BLaER1 (cell line): ENCODE measurements around the gene BTBD1.

Experiments
- H3K27ac ChIP-seq: shearing (Covaris generic); formaldehyde crosslinking; 2 replicates; pipeline ENCODE4 v1.8.1; 2022
- H3K27me3 ChIP-seq: shearing (Covaris generic); formaldehyde crosslinking; 2 replicates; pipeline ENCODE4 v1.8.1; 2022
- H3K36me3 ChIP-seq: shearing (Covaris generic); formaldehyde crosslinking; 2 replicates; pipeline ENCODE4 v1.8.1; 2022
- H3K4me1 ChIP-seq: shearing (Covaris generic); formaldehyde crosslinking; 2 replicates; pipeline ENCODE4 v1.8.1; 2022
- H3K4me2 ChIP-seq: shearing (Covaris generic); formaldehyde crosslinking; 2 replicates; pipeline ENCODE4 v1.8.1; 2022
- H3K4me3 ChIP-seq: shearing (Covaris generic); formaldehyde crosslinking; 2 replicates; pipeline ENCODE4 v1.8.1; 2022
- H3K9ac ChIP-seq: shearing (Covaris generic); formaldehyde crosslinking; 2 replicates; pipeline ENCODE4 v1.8.1; 2022
- H3K9me3 ChIP-seq: shearing (Covaris generic); formaldehyde crosslinking; 2 replicates; pipeline ENCODE4 v1.8.1; 2022
- H4K20me1 ChIP-seq: shearing (Covaris generic); formaldehyde crosslinking; 2 replicates; pipeline ENCODE4 v1.8.1; 2022
- Cebpa-rat ChIP-seq: shearing (Covaris generic); IDR thresholded peaks from 2 replicates; pipeline ENCODE4 v1.8.1; 2022

BTBD1 gene

DNA sequence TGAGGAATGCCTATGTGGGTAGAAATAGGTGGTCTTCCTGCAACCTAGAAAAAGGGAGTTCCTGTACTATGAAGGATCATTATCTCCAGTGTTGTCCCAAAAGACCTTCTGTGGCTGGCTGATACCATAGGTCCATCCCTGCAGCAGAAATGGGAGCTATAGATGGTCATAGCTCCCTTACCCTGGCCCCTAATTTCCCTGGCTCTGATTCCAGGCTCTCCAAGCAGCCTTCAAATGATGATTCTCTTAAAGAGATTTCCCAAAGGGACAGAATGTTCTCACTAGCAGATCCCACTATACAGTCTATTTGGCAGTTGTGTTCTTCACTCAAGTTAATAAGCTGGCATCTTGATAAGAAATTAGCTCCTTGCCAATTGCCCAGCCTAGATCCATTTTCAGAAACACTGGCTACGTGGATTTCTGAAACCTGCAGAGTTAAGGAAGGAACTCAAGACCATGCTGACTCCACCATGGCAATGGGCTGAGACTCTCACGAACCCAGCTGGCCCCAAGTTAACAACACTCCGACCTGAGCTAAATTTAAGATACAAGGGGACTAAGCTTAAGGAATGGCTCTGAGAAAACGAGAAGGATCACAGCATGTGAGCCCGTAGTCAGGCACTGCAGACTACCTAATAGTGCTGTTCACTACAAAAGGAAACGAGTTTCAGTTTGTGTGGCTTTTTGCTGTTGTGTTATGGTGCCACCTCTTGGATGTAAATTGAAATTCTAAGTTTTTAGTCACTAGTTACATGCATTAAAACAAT, 67.0 kb downstream of the BTBD1 start:
- Histone ChIP-seq H3K4me2 (peak overlapping the region; percentile 58), H3K27ac (peak overlapping the region; percentile 47), H4K20me1 (no peaks in the 10 kb centered on the region), H3K9ac (peak overlapping the region; percentile 69), H3K9me3 (no peaks in the 10 kb centered on the region), H3K4me3 (peak overlapping the region; percentile 43), H3K36me3 (peaks cover 16% of the 10 kb centered on the region), H3K4me1 (peaks cover 6% of the 10 kb centered on the region; the same call in 1 of the 2 replicates), H3K27me3 (no peaks in the 10 kb centered on the region)
- TF ChIP-seq Cebpa-rat, result no peak

DNA sequence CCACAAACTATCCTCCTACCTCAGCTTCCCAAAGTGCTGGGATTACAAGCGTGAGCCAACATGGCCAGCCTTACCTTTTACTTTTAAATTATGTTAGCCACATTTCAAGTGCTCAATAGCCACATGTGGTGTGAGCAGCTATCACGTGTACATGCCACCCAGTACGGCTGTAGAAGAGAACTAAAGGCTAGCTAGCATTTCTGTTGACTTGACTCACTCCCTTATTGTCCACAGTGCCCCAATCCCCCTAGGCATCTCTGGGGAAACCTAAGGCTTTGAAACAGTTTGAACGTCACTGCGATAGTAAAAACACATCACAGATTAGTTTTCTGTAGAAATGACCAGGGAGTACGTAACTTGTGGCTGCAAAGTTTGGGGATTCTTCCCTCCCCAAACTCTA, 67.6 kb downstream of the BTBD1 start:
- Histone ChIP-seq H3K4me3 (no peak overlapping the region), H3K4me2 (no peak overlapping the region), H3K27ac (no peak overlapping the region), H3K36me3 (peaks cover 12% of the 10 kb centered on the region), H3K4me1 (peaks cover 6% of the 10 kb centered on the region; the same call in 1 of the 2 replicates), H3K9me3 (no peaks in the 10 kb centered on the region), H3K9ac (no peak overlapping the region), H3K27me3 (no peaks in the 10 kb centered on the region), H4K20me1 (no peaks in the 10 kb centered on the region)
- TF ChIP-seq Cebpa-rat, result no peak

DNA sequence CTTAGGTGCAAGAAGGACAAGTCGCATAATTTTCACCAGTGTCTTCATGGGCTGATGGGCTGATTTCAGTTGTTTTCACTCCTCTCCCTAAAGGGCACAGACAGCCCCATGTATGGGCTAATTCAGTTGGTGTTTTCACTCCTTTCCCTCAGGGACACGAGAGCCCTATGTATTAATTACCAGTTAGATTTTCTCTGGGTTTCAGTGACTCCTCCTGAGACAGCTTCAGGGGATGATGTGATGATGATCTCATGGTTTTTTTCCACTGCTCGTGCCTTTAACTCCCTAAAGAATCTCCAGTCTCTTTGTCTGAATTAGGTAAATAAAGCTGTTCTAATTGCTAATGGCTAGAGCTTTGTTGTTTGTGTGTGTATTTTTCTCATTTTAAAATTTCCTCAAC, 71.1 kb downstream of the BTBD1 start:
- H3K27me3 ChIP-seq, result no peaks in the 10 kb centered on the region
- H3K9me3 ChIP-seq, result no peaks in the 10 kb centered on the region
- H3K4me1 ChIP-seq, result peaks cover 6% of the 10 kb centered on the region; the same call in 1 of the 2 replicates
- no peak for TF ChIP-seq Cebpa-rat
- no peak overlapping the region for H3K4me2 ChIP-seq
- no peaks in the 10 kb centered on the region for H4K20me1 ChIP-seq
- no peak overlapping the region for H3K27ac ChIP-seq
- H3K4me3 ChIP-seq, result no peak overlapping the region
- H3K36me3 ChIP-seq, result peaks cover 14% of the 10 kb centered on the region
- H3K9ac ChIP-seq, result no peak overlapping the region

DNA sequence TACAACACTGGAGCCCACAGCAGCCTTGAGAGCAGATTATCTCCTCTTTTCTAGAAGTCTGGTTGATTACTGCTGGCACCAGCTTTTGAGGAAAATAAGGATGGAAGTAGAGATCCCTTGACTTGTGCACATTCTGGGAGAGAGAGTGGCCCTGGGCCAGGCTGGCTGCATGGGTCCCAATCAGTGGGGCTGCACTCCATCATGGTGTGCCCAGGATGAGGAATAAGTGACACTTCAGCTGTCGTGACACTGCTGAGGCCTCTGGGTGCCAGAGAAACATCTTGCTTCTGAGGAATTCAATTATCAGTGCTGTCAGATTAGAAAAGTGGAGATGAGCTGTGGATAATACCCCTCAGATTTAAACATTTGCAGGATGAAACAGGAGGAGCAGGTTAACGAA, 72.0 kb downstream of the BTBD1 start:
- H3K36me3 ChIP-seq, result peaks cover 19% of the 10 kb centered on the region
- H3K4me1 ChIP-seq, result peaks cover 3% of the 10 kb centered on the region; the same call in 1 of the 2 replicates
- no peaks in the 10 kb centered on the region for H4K20me1 ChIP-seq
- no peaks in the 10 kb centered on the region for H3K9me3 ChIP-seq
- 0 out of 2 replicates have a peak overlapping the region, but pooled peaks have one; percentile 19 for H3K9ac ChIP-seq
- H3K27me3 ChIP-seq, result no peaks in the 10 kb centered on the region
- H3K4me2 ChIP-seq, result no peak overlapping the region
- H3K4me3 ChIP-seq, result no peak overlapping the region
- H3K27ac ChIP-seq, result no peak overlapping the region
- TF ChIP-seq Cebpa-rat, result no peak

DNA sequence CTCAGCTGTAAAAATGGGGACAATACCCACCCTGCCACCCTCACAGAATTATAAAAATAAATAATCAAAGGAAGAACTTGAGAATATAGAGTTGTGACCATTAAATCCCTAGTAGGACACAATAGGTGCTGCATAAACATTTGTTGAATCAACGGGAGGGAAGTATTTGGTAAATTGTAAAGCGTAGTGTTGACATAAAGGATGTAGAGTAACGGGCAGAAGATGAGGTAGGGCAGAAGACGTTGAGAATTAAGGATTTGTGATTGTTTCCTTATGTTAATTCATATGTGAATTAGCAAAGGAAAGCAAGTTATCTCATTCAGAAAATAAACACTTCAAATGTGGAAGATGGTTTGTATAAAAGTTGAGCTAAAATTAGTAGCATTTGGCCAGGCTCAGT, 73.9 kb downstream of the BTBD1 start:
- peaks cover 30% of the 10 kb centered on the region for H3K36me3 ChIP-seq
- H4K20me1 ChIP-seq, result no peaks in the 10 kb centered on the region
- TF ChIP-seq Cebpa-rat, result no peak
- no peak overlapping the region for H3K9ac ChIP-seq
- no peak overlapping the region for H3K4me3 ChIP-seq
- no peaks in the 10 kb centered on the region for H3K4me1 ChIP-seq
- H3K27ac ChIP-seq, result no peak overlapping the region
- H3K4me2 ChIP-seq, result no peak overlapping the region
- no peaks in the 10 kb centered on the region for H3K27me3 ChIP-seq
- H3K9me3 ChIP-seq, result no peaks in the 10 kb centered on the region

DNA sequence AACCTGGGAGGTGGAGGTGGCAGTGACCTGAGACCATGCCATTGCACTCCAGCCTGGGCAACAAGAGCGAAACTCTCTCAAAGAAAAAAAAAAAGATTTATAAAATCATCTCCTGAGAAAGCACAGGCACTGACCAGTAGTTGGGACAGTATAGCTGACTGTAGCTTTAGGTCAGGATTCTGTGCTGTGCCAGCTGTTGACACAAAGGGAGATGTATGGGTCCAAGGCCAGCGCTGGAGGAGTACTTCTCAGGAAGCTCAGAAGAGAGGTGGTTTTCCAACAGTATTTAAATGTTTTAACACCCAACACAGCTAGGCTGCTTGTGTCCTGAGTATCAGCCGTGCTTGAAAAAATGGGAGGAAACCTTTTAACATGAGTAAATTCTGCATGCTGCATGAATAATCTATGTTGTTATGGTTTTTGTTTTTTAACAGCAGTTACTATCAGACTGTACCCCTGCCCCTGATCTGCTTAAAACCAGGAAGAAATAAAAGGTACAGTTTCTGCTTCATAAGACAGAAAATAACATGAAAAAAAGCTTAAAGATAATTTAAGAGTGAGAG, 74.5 kb downstream of the BTBD1 start:
- TF ChIP-seq Cebpa-rat, result no peak
- Histone ChIP-seq H3K36me3 (peaks cover 37% of the 10 kb centered on the region), H3K4me1 (peaks cover 2% of the 10 kb centered on the region), H3K4me2 (no peak overlapping the region), H3K27me3 (no peaks in the 10 kb centered on the region), H3K9ac (no peak overlapping the region), H3K4me3 (no peak overlapping the region), H4K20me1 (no peaks in the 10 kb centered on the region), H3K9me3 (no peaks in the 10 kb centered on the region), H3K27ac (no peak overlapping the region)

DNA sequence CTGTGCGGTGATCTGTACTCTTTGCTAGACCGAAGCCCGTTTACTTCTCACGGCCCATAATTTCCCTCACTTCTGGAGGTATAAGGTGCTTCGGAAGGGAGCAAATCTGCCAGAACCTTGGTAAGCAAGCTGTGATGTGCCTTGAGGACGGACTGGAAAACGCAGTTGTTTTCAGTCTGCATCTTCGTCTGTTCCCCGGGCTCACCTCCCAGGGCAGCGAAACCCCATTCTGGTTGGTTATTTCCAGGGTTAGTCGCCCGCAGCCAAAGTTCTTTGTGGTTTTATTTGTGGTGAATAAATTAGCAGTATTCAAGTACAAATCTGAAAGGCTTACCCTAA, 80.6 kb downstream of the BTBD1 start:
- peaks cover 28% of the 10 kb centered on the region for H3K36me3 ChIP-seq
- H3K27ac ChIP-seq, result peak overlapping the region; percentile 84
- peaks cover 5% of the 10 kb centered on the region; the same call in 1 of the 2 replicates for H4K20me1 ChIP-seq
- H3K27me3 ChIP-seq, result no peaks in the 10 kb centered on the region
- H3K9ac ChIP-seq, result peak overlapping the region; percentile 85
- no peak for TF ChIP-seq Cebpa-rat
- peaks cover 20% of the 10 kb centered on the region for H3K4me1 ChIP-seq
- H3K4me2 ChIP-seq, result peak overlapping the region; percentile 87
- H3K4me3 ChIP-seq, result peak overlapping the region; percentile 93
- H3K9me3 ChIP-seq, result no peaks in the 10 kb centered on the region

DNA sequence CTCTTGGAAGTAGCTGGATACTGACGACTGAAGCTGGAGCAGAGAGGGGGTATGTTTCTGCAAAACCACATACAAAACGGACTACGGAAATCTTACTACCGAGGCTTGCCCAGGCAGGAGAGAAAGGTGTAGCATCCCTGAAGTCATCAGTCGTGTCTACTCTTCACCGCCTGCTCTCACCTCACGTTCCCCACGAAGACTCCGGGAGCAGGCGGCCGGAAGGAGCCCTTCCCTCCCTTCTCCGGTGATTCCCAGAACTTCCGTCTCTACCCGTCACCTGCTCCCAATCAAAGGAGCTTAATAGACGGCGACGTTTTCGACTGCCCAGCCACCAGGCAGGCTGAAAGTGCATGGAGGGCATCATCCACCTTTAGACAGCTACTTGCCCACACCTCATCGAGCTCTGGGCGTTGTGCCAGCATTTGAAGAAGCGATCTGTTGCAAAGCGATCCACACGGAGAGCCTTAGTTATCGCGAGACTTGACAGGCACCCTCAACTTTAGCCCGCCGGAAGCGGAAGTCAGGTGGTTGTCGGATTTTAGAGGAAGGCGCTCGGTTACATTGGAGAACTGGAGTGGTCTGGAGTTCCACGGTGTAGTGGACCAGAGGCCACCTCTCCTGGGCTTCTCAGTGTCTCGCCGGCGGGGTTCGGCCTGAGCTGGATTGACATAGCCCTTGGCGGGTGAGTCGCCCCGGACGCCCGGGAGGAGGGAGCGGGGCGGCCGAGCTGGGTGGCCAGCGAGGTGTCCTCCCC, 81.2 kb downstream of the BTBD1 start, which contains the start of gene RAMAC:
TSS of gene RAMAC (plus strand) at position 523 of the 754 bp plus-strand sequence. CDS start 2,809 bp downstream, outside the sequence.
- Histone ChIP-seq H3K9ac (peak within 1 kb of the TSS; percentile 85), H3K27ac (peak within 1 kb of the TSS; percentile 84)

DNA sequence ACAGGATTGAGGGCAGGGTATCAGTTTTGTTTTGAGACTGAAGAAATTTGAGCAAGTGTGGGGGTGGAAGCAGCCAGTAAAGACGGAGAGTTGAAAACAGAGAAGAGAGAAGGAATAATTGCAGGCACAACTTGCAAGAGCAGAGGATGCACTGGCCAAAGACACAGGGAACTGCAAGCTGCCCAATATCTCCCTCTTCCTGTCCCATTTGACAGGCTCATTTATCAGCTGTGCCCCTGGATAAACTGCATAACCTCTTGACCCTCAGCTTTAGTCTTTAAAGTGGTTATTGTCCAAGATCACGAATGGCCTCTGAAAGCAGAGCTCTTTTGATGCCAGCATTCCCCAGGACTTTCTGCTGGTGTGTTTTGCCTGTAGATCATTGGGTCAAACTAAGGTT, 86.1 kb downstream of the BTBD1 start:
- Histone ChIP-seq H4K20me1 (no peaks in the 10 kb centered on the region), H3K36me3 (no peaks in the 10 kb centered on the region), H3K9ac (no peak overlapping the region), H3K4me1 (peaks cover 8% of the 10 kb centered on the region), H3K4me2 (no peak overlapping the region), H3K4me3 (no peak overlapping the region), H3K27ac (no peak overlapping the region), H3K9me3 (no peaks in the 10 kb centered on the region), H3K27me3 (no peaks in the 10 kb centered on the region)
- no peak for TF ChIP-seq Cebpa-rat

More for the DNA sequence above, 81.2 kb downstream of the BTBD1 start, which contains the start of gene RAMAC:
- peak within 1 kb of the TSS; percentile 93 for H3K4me3 ChIP-seq
- peaks cover 5% of the 10 kb centered on the region; the same call in 1 of the 2 replicates for H4K20me1 ChIP-seq
- peaks cover 20% of the 10 kb centered on the region for H3K4me1 ChIP-seq
- H3K36me3 ChIP-seq, result peaks cover 23% of the 10 kb centered on the region
- H3K27me3 ChIP-seq, result no peaks in the 10 kb centered on the region
- H3K9me3 ChIP-seq, result no peaks in the 10 kb centered on the region
- no peak for TF ChIP-seq Cebpa-rat
- H3K4me2 ChIP-seq, result peak within 1 kb of the TSS; percentile 87

DNA sequence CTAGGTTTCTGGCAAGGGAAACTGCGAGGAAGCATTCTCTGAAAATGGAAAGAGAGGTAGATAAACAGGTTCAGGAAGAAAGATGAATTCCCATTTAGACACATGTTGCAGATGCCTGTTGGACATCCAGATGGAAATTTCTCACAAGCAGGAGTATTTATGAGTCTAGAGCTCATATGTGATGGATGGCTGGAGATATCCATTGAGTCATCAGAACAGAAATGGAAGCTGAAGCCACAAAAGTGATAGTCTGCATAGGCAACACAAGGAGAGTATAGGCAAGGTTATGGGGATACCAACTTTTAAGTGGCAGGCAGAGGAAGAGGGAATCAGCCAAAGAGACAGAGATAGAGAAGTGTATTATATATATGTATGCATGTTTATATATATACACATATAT, 87.3 kb downstream of the BTBD1 start:
- TF ChIP-seq Cebpa-rat, result no peak
- Histone ChIP-seq H3K4me2 (no peak overlapping the region), H3K27ac (no peak overlapping the region), H3K36me3 (no peaks in the 10 kb centered on the region), H3K4me3 (no peak overlapping the region), H4K20me1 (no peaks in the 10 kb centered on the region), H3K4me1 (no peaks in the 10 kb centered on the region), H3K9me3 (no peaks in the 10 kb centered on the region), H3K27me3 (no peaks in the 10 kb centered on the region), H3K9ac (no peak overlapping the region)
